ENCODE measurements around the gene CDH26. TPM values are rescaled to one million over a fixed set of nuclear protein-coding genes. Genes with fewer than 3 reads are reported as not detected.

The CDH26 gene
- polyA plus RNA-seq, 1 donor (not counting 4 experiments of a cell fraction or from before 2014, with no cell fraction given), result 1.1 TPM

GRCh38 chr20:59948212-59948611 is 10.0 kb upstream of the CDH26 start:
- Histone ChIP-seq H3K9ac (ENCODE audit: control insufficient read depth, extremely low read depth, insufficient read depth, low read length) (no peak overlapping the region), H3K4me1 (ENCODE audit: control insufficient read depth, extremely low read depth, insufficient read depth, low read length) (no peaks in the 10 kb centered on the region), H3K27me3 (ENCODE audit: control insufficient read depth, extremely low read depth, insufficient read depth, low read length) (no peaks in the 10 kb centered on the region), H3K9me1 (ENCODE audit: control insufficient read depth, extremely low read depth, insufficient read depth, low read length) (no peaks in the 10 kb centered on the region), H3K27ac (ENCODE audit: control insufficient read depth, insufficient read depth, low read length) (no peak overlapping the region), H3K4me2 (ENCODE audit: control insufficient read depth, extremely low read depth, insufficient read depth, low read depth, low read length) (no peak overlapping the region), H3K9me3 (ENCODE audit: control insufficient read depth, low read depth, low read length) (no peaks in the 10 kb centered on the region), H4K20me1 (ENCODE audit: control insufficient read depth, extremely low read depth, insufficient read depth, low read length) (no peaks in the 10 kb centered on the region), H3K4me3 (ENCODE audit: control insufficient read depth in 2 of 3, extremely low read depth in 1 of 3, insufficient read depth in 2 of 3, low read depth in 1 of 3, low read length in 3 of 3) (no peak overlapping the region), H2AFZ (ENCODE audit: control insufficient read depth, low read length) (no peak overlapping the region), H3K79me2 (ENCODE audit: control insufficient read depth, insufficient read depth, low read length) (no peaks in the 10 kb centered on the region), H3K36me3 (ENCODE audit: control insufficient read depth in 2 of 2, extremely low read depth in 1 of 2, insufficient read depth in 2 of 2, low read length in 2 of 2) (peaks cover 7 to 9% of the 10 kb centered on the region in 2 experiments)
- FAIRE-seq (no peak), DNase-seq (ENCODE audit: low read depth, low spot score) (no peak)
- dilution Hi-C loops (cut with MboI; ENCODE audit: extremely low pct_ligation_motif_present, low sequenced_read_pairs), result no loop called here
- no peak for TF ChIP-seq CTCF (optimal IDR thresholded peaks at IDR 0.05 in 1 of 3, IDR thresholded peaks at IDR 0.05 in 1 of 3, conservative IDR thresholded peaks at IDR 0.05 in 1 of 3; ENCODE audit: extremely low read depth in 1 of 3, insufficient read depth in 2 of 3, low read length in 3 of 3)
- no peak for TF ChIP-seq EZH2 (IDR thresholded peaks at IDR 0.05; ENCODE audit: low read length)

- H4K20me1 ChIP-seq (ENCODE audit: control insufficient read depth, extremely low read depth, insufficient read depth, low read length), result no peaks in the 10 kb centered on the region
- no peaks in the 10 kb centered on the region for H3K4me1 ChIP-seq (ENCODE audit: control insufficient read depth, extremely low read depth, insufficient read depth, low read length)
- no peaks in the 10 kb centered on the region for H3K27me3 ChIP-seq (ENCODE audit: control insufficient read depth, extremely low read depth, insufficient read depth, low read length)
- no peak for FAIRE-seq
- H3K79me2 ChIP-seq (ENCODE audit: control insufficient read depth, insufficient read depth, low read length), result no peaks in the 10 kb centered on the region
- no peak overlapping the region for H3K9ac ChIP-seq (ENCODE audit: control insufficient read depth, extremely low read depth, insufficient read depth, low read length)
- H3K4me3 ChIP-seq (ENCODE audit: control insufficient read depth in 2 of 3, extremely low read depth in 1 of 3, insufficient read depth in 2 of 3, low read depth in 1 of 3, low read length in 3 of 3), result no peak overlapping the region
- no peaks in the 10 kb centered on the region for H3K9me1 ChIP-seq (ENCODE audit: control insufficient read depth, extremely low read depth, insufficient read depth, low read length)
- no peaks in the 10 kb centered on the region for H3K9me3 ChIP-seq (ENCODE audit: control insufficient read depth, low read depth, low read length)
- no peak overlapping the region for H3K27ac ChIP-seq (ENCODE audit: control insufficient read depth, insufficient read depth, low read length)
- peaks cover 7 to 8% of the 10 kb centered on the region in 2 experiments for H3K36me3 ChIP-seq (ENCODE audit: control insufficient read depth in 2 of 2, extremely low read depth in 1 of 2, insufficient read depth in 2 of 2, low read length in 2 of 2)
- H3K4me2 ChIP-seq (ENCODE audit: control insufficient read depth, extremely low read depth, insufficient read depth, low read depth, low read length), result no peak overlapping the region
- TF ChIP-seq EZH2 (IDR thresholded peaks at IDR 0.05; ENCODE audit: low read length) (no peak), CTCF (optimal IDR thresholded peaks at IDR 0.05 in 1 of 3, IDR thresholded peaks at IDR 0.05 in 1 of 3, conservative IDR thresholded peaks at IDR 0.05 in 1 of 3; ENCODE audit: extremely low read depth in 1 of 3, insufficient read depth in 2 of 3, low read length in 3 of 3) (peak in 2 of 3 experiments; percentile 39 to 47)
- DNase-seq (ENCODE audit: low read depth, low spot score), result no peak
- H2AFZ ChIP-seq (ENCODE audit: control insufficient read depth, low read length), result no peak overlapping the region
- dilution Hi-C loops (cut with MboI; ENCODE audit: extremely low pct_ligation_motif_present, low sequenced_read_pairs), result no loop called here
Observed at GRCh38 chr20:59948828-59949720, 9.1 kb upstream of the CDH26 start.

All from keratinocyte (primary cell).